Kidney epithelial cell (primary cell): Measurements from ENCODE around the gene PLA2G2C. TPM values are rescaled to one million over a fixed set of nuclear protein-coding genes. Genes with fewer than 3 reads are reported as not detected.

Source experiments
- DNase-seq: peaks from one replicate; pipeline ENCODE4 v3.0.0-alpha.2; 2010; ENCODE audit warnings: low read depth
- H3K27me3 ChIP-seq: 2 replicates; pipeline ENCODE4 v1.6.0; 2011; ENCODE audit warnings: low read length; ENCODE audit not compliant: control insufficient read depth, insufficient read depth
- H3K36me3 ChIP-seq: 2 replicates; pipeline ENCODE4 v1.5.1; 2011; ENCODE audit warnings: low read length; ENCODE audit not compliant: control insufficient read depth, insufficient read depth
- H3K4me3 ChIP-seq: 2 replicates; pipeline ENCODE4 v1.5.1; 2011; ENCODE audit warnings: low read depth, mild to moderate bottlenecking, control low read depth, low read length
- total RNA-seq: library from RNA; depleted of rRNA; stranded (reverse); fragments of >200 nt; gene quantifications from 2 replicates; pipeline ENCODE4 v1.2.3, GENCODE V29; 2015
- TF ChIP-seq, protein P1 (sequence below): IDR thresholded peaks from 2 replicates; pipeline ENCODE4 v1.5.1; 2011; ENCODE audit warnings: mild to moderate bottlenecking, moderate library complexity, low read length, control low read depth, inconsistent platforms; ENCODE audit not compliant: insufficient read depth, poor library complexity, severe bottlenecking

Gene PLA2G2C
- total RNA-seq, 1 donor from 2014 or later: not detected

DNA sequence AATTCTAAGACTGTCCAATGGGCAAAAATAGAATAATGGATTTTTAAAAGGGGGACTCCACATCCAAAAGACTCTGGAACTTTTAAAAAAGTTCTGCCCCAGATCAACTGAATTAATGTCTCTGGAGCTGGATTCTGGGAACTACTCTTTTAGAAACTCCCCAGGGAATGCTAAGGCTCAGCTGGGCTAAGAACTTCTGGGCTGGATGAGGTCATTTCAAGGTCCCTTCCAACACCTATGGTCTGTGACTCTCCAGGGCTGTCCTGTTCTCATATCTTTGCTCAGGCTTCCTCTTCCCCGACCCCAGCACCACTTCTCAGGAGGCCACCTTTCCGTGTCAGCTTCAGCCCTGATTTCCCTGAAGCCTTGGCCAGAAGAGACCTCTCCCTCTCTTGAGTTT is 13.5 kb upstream of the PLA2G2C start:
- Histone ChIP-seq H3K4me3 (no peak overlapping the region), H3K36me3 (no peaks in the 10 kb centered on the region), H3K27me3 (peaks cover 3% of the 10 kb centered on the region)
- TF ChIP-seq, protein P1, sequence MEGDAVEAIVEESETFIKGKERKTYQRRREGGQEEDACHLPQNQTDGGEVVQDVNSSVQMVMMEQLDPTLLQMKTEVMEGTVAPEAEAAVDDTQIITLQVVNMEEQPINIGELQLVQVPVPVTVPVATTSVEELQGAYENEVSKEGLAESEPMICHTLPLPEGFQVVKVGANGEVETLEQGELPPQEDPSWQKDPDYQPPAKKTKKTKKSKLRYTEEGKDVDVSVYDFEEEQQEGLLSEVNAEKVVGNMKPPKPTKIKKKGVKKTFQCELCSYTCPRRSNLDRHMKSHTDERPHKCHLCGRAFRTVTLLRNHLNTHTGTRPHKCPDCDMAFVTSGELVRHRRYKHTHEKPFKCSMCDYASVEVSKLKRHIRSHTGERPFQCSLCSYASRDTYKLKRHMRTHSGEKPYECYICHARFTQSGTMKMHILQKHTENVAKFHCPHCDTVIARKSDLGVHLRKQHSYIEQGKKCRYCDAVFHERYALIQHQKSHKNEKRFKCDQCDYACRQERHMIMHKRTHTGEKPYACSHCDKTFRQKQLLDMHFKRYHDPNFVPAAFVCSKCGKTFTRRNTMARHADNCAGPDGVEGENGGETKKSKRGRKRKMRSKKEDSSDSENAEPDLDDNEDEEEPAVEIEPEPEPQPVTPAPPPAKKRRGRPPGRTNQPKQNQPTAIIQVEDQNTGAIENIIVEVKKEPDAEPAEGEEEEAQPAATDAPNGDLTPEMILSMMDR: no peak
- no peak for DNase-seq

DNA sequence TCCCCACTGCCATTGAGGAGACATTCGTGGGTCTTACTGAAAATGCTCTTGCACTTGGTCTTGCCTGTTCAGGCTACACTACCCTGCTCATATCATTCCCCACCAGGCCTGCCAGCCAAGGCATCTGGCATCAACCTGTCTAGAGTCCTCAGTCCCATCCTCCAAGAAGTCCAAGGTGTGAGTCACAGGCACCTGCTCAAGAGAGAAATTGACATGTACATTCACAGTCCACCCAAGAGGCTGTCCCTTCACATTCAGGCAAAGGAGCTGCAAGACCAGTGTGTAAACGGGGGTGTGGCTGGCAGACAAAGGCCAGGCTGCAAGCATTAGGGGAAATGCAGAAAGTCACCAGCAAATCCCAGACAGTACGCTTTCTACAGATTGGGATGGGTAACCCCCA is 13.1 kb upstream of the PLA2G2C start:
- TF ChIP-seq, protein P1: no peak
- Histone ChIP-seq H3K27me3 (peaks cover 3% of the 10 kb centered on the region), H3K36me3 (no peaks in the 10 kb centered on the region), H3K4me3 (no peak overlapping the region)
- DNase-seq: no peak

DNA sequence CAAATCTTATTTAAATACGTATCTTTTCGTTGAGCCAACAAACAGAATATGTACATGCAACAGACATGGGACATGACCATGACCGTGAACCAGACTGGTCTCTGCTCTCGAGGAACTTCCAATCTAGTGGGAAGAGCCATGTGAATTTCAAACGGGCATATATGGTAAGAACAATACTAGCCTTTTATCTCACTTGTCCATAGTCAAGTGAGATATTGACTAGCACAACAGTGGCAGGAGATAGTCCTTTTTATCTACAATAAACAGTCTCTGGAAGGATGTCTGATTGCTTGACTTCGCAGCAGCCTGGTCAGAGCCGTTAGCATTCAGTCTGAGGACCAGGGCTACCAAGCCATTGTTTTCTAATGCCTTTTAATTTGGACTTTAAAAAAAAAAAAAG is 12.6 kb upstream of the PLA2G2C start:
- TF ChIP-seq, protein P1: no peak
- peaks cover 3% of the 10 kb centered on the region for H3K27me3 ChIP-seq
- H3K4me3 ChIP-seq: no peak overlapping the region
- no peak for DNase-seq
- H3K36me3 ChIP-seq: no peaks in the 10 kb centered on the region

DNA sequence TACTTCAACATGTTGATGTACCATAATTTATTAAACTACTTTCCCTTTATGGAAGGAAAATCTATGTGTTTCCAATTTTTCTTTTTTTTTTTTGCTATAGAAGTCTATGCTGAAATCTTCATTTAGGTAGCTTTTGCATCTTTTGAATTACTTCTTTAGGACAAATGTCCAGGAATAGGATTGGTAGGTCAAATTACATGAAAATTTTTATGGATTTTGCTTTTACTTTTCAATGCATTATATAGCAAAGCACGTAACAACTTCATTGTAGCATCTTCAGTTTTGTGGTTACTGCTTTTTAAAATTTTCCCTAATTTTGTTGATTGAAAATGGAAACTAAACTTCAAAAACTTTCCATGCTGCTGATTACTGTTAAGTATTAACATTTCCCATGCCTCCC is 12.0 kb upstream of the PLA2G2C start:
- peaks cover 3% of the 10 kb centered on the region for H3K27me3 ChIP-seq
- no peak overlapping the region for H3K4me3 ChIP-seq
- no peaks in the 10 kb centered on the region for H3K36me3 ChIP-seq
- TF ChIP-seq, protein P1: no peak
- DNase-seq: no peak

DNA sequence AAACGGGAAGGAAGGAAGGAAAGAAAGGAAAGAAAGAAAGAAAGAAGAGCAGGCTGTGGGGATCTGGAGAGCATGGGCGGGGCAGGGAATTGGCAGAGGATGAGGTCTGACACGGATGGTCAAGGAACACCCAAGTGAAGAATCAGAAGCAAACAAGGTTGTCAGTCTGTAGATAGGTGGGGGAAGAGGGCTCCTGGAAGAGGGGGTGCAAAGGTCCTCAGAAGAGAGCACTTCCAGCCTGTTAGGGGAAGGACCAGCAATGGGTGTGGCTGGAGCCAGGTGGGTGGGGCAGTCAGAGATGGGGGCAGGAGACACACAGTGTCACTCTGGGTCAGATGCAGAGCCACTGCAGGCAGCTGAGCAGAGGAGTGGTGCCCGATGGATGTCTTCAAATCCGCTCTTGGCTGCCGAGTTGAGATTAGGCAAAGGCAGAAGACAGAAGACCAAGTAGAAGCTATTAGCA is 11.0 kb upstream of the PLA2G2C start:
- Histone ChIP-seq H3K4me3 (no peak overlapping the region), H3K27me3 (peaks cover 3% of the 10 kb centered on the region), H3K36me3 (no peaks in the 10 kb centered on the region)
- TF ChIP-seq, protein P1: no peak
- DNase-seq: no peak

DNA sequence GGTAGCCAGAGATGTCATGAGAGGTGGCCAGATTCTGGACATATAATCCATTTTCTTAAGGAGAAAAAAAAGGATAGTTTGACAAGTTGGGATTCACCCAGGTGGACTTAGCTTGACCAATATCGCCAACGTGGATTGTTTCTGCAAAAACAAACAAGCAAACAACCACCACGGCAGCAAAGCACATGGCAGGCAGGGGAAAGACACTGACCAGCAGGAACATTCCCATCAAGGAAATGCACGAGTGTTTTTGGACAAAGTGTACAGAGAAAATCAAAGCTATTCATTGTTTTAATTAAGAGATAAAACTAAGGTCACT is 9.1 kb upstream of the PLA2G2C start:
- no peak for DNase-seq
- H3K36me3 ChIP-seq: no peaks in the 10 kb centered on the region
- TF ChIP-seq, protein P1: no peak
- no peak overlapping the region for H3K4me3 ChIP-seq
- peaks cover 5% of the 10 kb centered on the region for H3K27me3 ChIP-seq
